Measurements from ENCODE around the gene OVOL1.

Gene OVOL1

DNA sequence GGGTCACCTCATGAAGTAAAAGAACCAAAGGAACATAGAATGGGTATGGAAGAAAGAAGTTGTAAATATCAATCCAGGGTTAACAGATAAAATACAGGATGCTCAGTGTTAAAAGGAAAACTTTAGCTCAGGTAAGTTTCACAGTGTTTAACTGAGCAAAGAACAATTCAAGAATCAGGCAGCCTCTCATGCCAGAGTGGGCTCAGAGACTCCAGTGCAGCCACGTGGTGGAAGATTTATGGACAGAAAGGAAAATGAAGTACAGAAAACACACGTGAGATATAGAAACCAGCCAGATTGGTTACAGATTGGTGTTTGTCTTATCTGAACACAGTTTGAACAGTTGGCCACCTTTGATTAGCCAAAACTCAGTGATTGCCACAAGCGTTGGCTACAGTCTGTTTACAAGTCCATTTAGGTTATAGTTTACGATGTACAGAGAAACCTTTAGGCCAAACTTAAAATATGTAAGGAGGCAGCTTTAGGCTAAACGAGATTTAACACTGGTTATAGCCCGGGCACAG, 15.2 kb upstream of the OVOL1 start:
- no peak overlapping the region for H3K4me3 ChIP-seq (ENCODE audit: low read length)
- no peak for TF ChIP-seq ZNF274 (IDR thresholded peaks at IDR 0.05; ENCODE audit: low read depth, low read length)

DNA sequence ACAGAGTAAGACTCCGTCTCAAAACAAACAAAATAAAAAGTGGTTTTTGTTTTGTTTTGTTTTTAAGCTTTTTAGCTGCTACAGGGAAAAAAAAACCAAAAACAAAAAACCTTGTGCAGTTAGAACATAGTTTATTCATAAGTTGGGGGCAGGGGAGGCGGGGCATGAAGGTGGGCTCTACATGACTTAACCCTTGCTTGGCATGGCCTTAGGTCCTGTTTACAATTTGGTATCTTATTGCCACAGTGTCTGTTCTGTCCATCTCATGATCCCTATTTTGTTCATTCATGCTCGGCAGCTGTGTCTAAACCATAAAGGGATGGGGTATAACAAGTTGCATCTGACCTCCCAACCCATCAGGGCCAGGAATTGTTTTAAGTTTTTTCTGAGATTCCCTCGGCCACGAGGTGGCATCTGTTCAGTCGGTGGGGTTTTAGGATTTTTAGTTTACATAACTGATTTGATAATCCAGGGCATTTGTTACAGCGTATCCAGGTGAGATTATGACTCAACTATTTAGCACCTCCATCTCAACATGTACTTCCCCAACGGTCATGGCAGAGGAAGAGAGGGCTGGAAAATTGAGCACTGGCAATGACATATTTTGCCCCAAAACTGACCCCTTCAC, 13.0 kb upstream of the OVOL1 start:
- no peak overlapping the region for H3K4me3 ChIP-seq (ENCODE audit: low read length)
- TF ChIP-seq ZNF274 (IDR thresholded peaks at IDR 0.05; ENCODE audit: low read depth, low read length): no peak

DNA sequence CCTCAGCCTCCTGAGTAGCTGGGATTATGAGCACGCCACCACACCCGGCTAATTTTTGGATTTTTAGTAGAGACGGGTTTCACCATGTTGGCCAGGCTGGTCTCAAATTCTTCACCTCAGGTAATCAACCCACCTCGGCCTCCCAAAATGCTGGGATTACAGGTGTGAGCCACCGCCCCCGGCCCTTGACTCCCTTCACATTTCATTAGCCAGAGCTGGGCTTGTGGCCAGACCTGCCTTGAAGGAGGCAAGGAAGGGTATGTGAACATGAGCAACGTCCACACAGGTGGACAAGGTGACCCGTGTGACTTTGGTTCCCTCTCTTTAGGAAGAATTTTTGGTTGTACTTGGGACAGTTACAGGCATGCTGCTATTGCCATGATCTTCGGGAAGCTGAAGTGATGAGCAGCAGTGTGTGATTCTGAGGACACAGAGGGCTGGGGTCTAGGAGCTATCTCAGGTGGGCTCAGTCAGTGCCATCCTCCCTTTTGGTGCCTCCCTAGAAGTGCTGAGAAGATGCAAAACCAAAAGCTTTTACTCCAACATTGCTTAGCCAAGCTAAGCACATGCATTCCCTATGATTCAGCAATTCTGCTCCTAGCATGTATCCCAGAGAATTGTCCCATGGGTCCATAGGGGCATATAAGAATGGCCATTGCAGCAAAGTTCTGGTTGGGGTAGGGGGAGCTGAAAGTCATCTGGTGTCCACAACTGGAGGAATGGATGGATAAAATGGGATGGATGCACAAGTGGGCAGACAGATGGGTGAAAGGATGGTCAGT, 12.1 kb upstream of the OVOL1 start:
- no peak overlapping the region for H3K4me3 ChIP-seq (ENCODE audit: low read length)
- TF ChIP-seq ZNF274 (IDR thresholded peaks at IDR 0.05; ENCODE audit: low read depth, low read length): no peak

DNA sequence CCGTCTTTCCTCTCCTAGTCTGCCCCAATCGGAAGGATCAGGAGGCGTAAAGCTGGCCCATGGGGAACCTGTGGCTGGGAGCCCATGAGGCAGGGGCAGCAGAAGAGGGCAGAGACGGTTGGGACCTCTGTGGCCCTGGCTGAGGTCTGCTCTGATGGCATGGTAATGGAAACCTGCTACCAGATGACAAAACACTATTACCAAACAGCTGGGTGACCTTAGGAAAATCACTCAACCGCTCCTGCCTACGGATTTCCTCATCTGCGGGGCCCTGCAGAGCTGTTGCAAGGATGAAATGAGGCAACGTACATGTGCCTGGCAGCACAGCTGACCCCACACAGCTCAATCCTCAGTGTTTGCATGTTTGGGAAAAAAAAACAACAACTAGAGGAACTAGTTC, 10.7 kb upstream of the OVOL1 start:
- TF ChIP-seq ZNF274 (IDR thresholded peaks at IDR 0.05; ENCODE audit: low read depth, low read length): no peak

DNA sequence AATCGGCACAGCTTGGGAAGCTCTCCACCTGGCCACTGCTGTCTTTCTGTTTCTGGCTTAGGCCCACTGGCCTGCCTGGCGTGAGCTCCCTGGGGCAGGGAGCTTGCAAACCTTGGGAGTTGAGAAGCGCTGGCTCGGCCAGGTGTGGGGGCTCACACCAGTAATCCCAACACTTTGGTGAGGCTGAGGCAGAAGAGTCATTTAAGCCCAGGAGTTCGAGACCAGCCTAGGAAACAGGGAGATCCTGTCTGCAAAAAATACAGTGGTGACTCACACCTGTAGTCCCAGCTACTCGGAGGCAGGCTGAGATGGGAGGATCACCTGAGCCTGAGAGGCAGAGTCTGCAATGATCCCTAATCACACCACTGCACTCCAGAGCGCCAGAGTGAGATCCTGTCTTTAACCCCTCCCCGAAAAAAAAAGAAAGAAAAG, 10.1 kb upstream of the OVOL1 start:
- H3K4me3 ChIP-seq (ENCODE audit: low read length): no peak overlapping the region
- no peak for TF ChIP-seq ZNF274 (IDR thresholded peaks at IDR 0.05; ENCODE audit: low read depth, low read length)

More for the DNA sequence above, 10.7 kb upstream of the OVOL1 start:
- no peak overlapping the region for H3K4me3 ChIP-seq (ENCODE audit: low read length)

DNA sequence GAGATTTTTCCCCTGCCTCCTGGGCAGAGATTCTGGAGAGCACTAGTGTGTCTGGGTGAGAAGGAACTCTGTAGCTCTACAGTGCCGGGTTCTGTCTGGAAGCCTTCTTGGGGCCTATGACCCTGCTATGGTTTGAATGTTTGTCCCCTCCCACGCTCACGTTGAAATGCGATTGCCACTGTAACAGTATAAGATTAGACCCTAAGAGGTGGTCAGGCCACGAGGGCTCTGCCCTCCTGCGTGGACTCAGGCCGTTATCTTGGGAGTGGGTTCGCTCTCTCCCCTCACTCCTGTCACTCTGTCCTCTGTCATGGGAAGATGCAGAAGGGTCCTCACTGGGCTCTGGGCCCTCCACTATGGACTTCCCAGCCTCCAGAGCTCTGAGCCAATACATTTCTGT, 9.6 kb upstream of the OVOL1 start:
- no peak overlapping the region for H3K4me3 ChIP-seq (ENCODE audit: low read length)
- TF ChIP-seq ZNF274 (IDR thresholded peaks at IDR 0.05; ENCODE audit: low read depth, low read length): no peak

DNA sequence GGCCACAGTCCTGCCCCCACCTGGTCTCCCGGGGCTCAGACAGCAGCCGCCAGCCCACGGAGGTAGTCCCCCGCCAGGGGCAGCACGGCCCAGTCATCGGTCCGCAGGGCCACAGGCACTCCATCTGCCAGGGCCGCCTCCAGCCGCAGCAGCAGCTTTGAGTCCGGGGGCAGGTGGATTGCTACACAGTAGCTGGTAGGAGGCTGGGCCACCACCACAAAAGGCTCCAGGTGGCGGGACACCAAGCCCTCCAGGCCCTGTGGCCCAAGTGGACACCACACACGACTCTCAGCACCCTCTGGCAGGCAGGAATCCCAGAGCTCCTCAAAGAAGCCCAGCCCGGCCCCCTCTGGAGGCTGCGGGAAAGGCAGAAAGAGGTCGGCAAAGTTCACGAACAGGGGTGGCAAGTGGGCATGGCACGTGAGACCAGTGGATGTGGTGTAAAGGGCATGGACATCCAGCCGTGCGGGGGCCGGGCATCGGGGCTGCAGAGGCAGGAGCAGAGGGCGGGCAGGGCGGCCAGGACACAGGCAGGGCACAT, 9.0 kb upstream of the OVOL1 start:
- no peak for TF ChIP-seq ZNF274 (IDR thresholded peaks at IDR 0.05; ENCODE audit: low read depth, low read length)
- no peak overlapping the region for H3K4me3 ChIP-seq (ENCODE audit: low read length)

DNA sequence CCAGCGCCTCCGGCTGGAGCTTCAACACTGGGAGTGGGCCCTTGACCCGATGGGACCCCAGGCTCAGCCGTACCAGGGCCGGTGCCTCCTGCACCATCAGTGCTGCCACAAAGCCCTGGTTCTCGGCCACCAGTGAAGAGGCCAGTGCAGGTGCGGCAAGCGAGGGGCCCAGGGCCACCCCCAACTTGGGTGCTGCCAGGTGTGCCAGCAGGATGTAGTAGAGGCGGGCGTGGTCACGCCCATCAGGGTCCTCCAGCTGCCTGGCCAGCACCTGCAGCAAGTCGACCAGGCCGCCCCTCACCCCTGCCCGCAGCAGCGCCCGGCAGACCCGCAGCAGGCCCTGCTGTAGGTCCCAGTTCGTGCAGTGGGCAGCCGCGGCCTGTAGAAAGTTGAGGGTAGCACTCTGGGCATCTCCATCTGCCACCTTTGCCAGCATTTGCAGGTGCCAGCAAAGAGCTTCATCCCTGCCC, 8.4 kb upstream of the OVOL1 start:
- no peak overlapping the region for H3K4me3 ChIP-seq (ENCODE audit: low read length)
- no peak for TF ChIP-seq ZNF274 (IDR thresholded peaks at IDR 0.05; ENCODE audit: low read depth, low read length)

DNA sequence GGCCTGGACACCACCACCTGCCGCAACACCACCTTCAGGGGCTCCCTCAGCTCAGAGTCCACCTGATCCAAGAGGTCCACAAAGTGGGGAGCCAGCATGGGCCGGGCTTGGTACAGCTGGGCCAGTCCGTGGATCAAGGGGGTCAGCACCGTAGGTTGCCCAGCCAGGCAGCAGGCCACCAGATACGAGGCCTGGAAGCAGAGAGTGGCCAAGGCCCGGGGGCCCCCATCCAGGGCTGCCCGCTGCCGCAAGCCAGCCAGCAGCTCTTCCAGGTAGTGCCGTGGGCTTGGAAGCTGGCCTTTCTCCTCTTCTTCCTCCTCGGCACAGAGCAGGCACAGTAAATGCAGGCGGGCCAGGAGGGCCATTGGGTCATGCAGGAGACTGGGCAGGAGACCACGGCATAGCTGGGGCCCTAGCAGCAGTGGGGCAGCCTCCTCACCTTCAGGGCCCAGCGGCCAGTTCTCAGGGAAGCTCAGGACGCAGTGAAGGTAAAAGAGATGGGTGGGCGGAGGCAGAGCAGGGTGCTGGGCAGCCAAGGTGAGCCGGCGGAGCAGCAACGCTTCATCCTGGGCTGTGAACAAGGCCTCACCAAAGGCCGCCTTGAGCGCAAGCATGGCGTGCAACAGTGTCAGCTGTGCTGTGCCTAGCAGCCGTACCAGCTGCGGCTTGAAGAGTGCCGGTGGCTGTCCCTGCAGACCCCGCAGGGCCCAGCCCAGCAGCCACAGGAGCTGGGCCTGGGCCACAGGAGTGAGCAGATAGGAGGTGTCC, 7.8 kb upstream of the OVOL1 start:
- no peak for TF ChIP-seq ZNF274 (IDR thresholded peaks at IDR 0.05; ENCODE audit: low read depth, low read length)
- H3K4me3 ChIP-seq (ENCODE audit: low read length): no peak overlapping the region; the same call in 1 of the 2 replicates

DNA sequence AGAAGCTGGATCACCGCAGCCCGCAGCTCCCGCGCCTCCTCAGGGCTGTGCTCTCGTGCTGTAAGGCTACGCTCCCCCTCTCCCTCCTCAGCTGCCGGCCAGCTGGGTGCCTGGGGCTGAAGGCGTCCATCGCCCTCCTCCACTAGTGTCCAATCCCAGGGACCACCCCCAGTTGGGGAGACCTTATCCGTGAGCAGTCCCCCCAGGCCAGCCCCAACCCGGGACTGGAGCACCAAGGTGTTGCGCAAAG, 7.3 kb upstream of the OVOL1 start:
- TF ChIP-seq ZNF274 (IDR thresholded peaks at IDR 0.05; ENCODE audit: low read depth, low read length): no peak
- peak overlapping the region; percentile 84; the same call in 1 of the 2 replicates for H3K4me3 ChIP-seq (ENCODE audit: low read length)

DNA sequence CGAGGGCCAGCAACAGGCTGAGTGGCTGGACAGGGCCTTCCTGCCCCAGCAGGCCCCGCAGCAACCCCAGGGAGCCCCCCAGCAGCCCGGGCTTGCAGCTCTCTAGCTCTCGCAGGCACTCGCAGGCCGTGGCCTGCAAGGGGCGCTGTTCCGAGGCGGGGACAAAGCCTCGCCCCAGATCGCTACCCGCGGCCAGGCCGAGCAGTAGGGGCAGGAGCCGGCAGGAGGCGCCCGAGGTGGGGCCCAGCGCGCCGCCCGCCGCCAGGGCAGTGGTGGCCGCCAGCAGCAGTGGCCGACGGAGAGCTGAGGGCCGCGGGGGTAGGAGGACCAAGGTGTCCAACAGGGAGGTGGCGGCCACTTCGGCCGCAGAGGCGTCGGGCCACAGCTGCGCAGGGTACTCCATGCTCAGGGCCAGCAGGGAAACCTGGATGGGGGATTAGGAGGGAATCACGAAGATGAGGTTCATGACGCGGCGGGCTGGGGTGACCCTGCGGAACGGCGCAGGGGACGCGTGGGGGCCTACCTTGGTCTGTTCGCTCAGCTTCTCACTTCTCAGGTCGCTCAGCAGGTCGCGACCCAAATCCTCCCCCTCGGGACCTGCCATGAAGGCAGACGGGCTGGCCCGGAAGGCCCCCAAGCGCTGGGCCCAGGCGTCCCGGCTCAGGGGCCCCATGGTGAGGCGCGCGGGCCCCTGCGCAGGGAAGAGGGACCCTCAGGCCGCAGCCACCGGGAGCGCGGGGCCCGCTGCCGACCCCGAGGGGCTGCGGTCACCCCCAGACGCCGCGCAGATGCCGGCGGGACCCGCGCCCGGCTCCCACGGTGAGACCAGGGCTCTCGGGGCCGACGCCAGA, 6.7 kb upstream of the OVOL1 start:
- peak overlapping the region; percentile 84 for H3K4me3 ChIP-seq (ENCODE audit: low read length)
- TF ChIP-seq ZNF274 (IDR thresholded peaks at IDR 0.05; ENCODE audit: low read depth, low read length): no peak

DNA sequence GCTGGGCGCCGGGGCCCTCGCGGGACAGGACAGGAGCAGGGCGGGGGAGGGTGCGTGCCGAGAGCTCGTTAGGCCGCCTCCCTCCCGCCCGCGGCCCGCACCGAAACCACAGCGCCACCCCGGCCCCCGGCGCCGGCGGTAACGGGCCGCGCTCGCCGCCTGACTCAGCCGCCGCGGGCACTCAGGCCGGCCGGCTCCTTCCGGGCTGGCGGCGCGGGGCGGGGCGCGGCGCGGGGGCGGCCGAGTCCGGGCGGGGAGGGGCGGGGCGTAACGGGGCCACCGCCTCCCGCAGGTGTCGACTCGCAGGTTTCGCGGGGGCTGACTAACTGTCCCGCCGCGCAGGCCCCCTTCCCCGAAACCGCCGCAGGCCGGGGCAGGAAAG, 6.1 kb upstream of the OVOL1 start, which contains the start of gene AP5B1:
AP5B1 (minus strand) TSS at position 207 of the 382 bp plus-strand sequence. CDS start 385 bp downstream, outside the sequence.
- peak within 1 kb of the TSS; percentile 84 for H3K4me3 ChIP-seq (ENCODE audit: low read length)
- no peak for TF ChIP-seq ZNF274 (IDR thresholded peaks at IDR 0.05; ENCODE audit: low read depth, low read length)
